ENCODE results near the gene TMEM200C. TPM values are rescaled to one million over a fixed set of nuclear protein-coding genes. Genes with fewer than 3 reads are reported as not detected.

Gene TMEM200C

DNA sequence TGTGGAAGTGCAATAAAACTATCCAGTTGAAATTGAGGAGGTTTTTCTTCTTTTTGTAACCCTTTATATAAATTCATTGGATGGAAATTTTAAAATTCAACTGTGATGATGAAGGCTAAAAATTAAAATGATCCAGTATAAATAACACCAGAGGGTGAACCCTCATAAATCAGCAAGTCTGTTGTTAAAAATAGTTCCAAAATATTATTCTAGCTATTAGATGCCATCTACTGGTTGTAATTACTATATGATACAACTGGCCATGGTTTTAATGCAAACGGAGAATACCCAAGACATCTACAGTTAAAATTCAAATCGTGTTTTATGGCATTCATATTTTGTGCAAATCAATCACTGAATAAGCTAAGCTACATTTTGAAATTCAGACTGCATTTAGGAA lies 53.8 kb downstream of the TMEM200C start:
- H2BK5ac ChIP-seq (ENCODE audit: low read length): no peak overlapping the region
- no peak overlapping the region for H3K18ac ChIP-seq (ENCODE audit: low read length)
- WGBS (ENCODE audit: extremely low coverage, insufficient coverage, low lambda C conversion rate): no CpG with 5 or more reads among the region's 2 CpGs
- DNase-seq: no peak
- no peaks in the 10 kb centered on the region for H3K79me2 ChIP-seq (ENCODE audit: control insufficient read depth, insufficient read depth, low read length)
- no peaks in the 10 kb centered on the region for H3K4me1 ChIP-seq (ENCODE audit: control insufficient read depth, low read depth, low read length)
- no peaks in the 10 kb centered on the region for H3K79me1 ChIP-seq (ENCODE audit: low read length)
- H3K27me3 ChIP-seq (ENCODE audit: insufficient read depth, low read length, poor library complexity): no peaks in the 10 kb centered on the region
- no peak overlapping the region for H3K27ac ChIP-seq (ENCODE audit: low read depth, low read length)
- H3K23ac ChIP-seq (ENCODE audit: low read length): no peak overlapping the region
- H2AK5ac ChIP-seq (ENCODE audit: low read length): no peak overlapping the region
- H4K5ac ChIP-seq (ENCODE audit: low read length): no peak overlapping the region
- H3K56ac ChIP-seq (ENCODE audit: low read length): no peak overlapping the region
- H3K36me3 ChIP-seq (ENCODE audit: control insufficient read depth, insufficient read depth, low read length): no peaks in the 10 kb centered on the region
- no peak overlapping the region for H3K4me2 ChIP-seq (ENCODE audit: low read length)
- H2BK120ac ChIP-seq (ENCODE audit: low read depth, low read length): no peak overlapping the region
- no peak overlapping the region for H4K8ac ChIP-seq (ENCODE audit: low read depth, low read length)
- H3K4me3 ChIP-seq (ENCODE audit: low read length): no peak overlapping the region
- H3K4ac ChIP-seq (ENCODE audit: low read depth, low read length): no peak overlapping the region
- H3K9ac ChIP-seq (ENCODE audit: low read length): no peak overlapping the region
- no peak overlapping the region for H2BK15ac ChIP-seq (replicated peaks; ENCODE audit: low read depth)

GRCh38 chr18:5840547-5840946 lies 54.8 kb downstream of the TMEM200C start:
- Histone ChIP-seq H3K9ac (ENCODE audit: low read length) (no peak overlapping the region), H4K5ac (ENCODE audit: low read length) (no peak overlapping the region), H3K79me2 (ENCODE audit: control insufficient read depth, insufficient read depth, low read length) (no peaks in the 10 kb centered on the region), H3K4me1 (ENCODE audit: control insufficient read depth, low read depth, low read length) (no peaks in the 10 kb centered on the region), H3K18ac (ENCODE audit: low read length) (no peak overlapping the region), H3K23ac (ENCODE audit: low read length) (no peak overlapping the region), H3K4me2 (ENCODE audit: low read length) (no peak overlapping the region), H3K79me1 (ENCODE audit: low read length) (no peaks in the 10 kb centered on the region), H3K27me3 (ENCODE audit: insufficient read depth, low read length, poor library complexity) (no peaks in the 10 kb centered on the region), H3K56ac (ENCODE audit: low read length) (no peak overlapping the region), H3K27ac (ENCODE audit: low read depth, low read length) (no peak overlapping the region), H2AK5ac (ENCODE audit: low read length) (no peak overlapping the region), H2BK120ac (ENCODE audit: low read depth, low read length) (no peak overlapping the region), H4K8ac (ENCODE audit: low read depth, low read length) (no peak overlapping the region), H3K36me3 (ENCODE audit: control insufficient read depth, insufficient read depth, low read length) (no peaks in the 10 kb centered on the region), H2BK15ac (replicated peaks; ENCODE audit: low read depth) (no peak overlapping the region), H3K4ac (ENCODE audit: low read depth, low read length) (no peak overlapping the region), H3K4me3 (ENCODE audit: low read length) (no peak overlapping the region), H2BK5ac (ENCODE audit: low read length) (no peak overlapping the region)
- DNase-seq: no peak
- no CpG with 5 or more reads among the region's 4 CpGs for WGBS (ENCODE audit: extremely low coverage, insufficient coverage, low lambda C conversion rate)

DNA sequence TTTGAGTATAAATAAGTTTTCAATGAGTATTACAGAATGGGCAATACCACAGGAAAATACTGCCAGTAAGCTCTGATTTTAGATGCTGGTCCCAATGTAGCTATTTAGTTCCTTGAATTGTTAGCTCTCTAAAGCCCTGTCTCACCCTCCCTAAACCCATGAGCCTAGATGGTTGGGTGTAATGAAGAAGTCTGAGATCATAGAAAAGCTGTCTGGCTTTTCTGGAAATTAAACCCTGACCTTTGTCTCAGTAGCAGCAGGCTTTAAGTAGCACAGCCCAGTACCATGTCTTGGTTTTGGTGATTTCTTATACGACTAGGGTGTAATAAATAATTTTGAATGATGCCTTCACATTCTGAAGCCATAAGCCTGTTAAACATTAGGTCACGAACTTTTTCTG lies 55.3 kb downstream of the TMEM200C start:
- no CpG with 5 or more reads among the region's 2 CpGs for WGBS (ENCODE audit: extremely low coverage, insufficient coverage, low lambda C conversion rate)
- H2BK120ac ChIP-seq (ENCODE audit: low read depth, low read length): no peak overlapping the region

DNA sequence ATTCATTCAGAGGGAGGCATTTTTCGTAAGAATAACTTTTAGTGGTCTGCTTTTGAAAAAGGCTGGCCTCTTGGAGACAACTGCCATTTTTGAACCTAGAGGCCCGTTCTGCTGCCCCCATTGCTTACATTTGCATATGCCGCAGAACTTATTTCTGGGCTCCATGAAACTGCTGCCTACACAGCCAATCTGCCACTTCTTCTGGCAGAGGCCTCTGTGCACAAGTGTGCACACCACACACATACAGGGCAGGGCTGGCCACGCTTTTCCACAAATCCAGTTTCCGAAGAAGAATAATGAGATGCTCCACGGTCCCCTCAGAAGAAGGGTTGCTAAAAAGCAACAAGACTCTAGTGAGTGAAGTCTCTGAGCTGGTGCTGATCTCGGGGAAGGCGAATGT lies 56.2 kb downstream of the TMEM200C start:
- Histone ChIP-seq H2BK120ac (ENCODE audit: low read depth, low read length) (no peak overlapping the region), H3K27ac (ENCODE audit: low read depth, low read length) (no peak overlapping the region), H4K8ac (ENCODE audit: low read depth, low read length) (no peak overlapping the region), H3K79me2 (ENCODE audit: control insufficient read depth, insufficient read depth, low read length) (no peaks in the 10 kb centered on the region), H3K4ac (ENCODE audit: low read depth, low read length) (no peak overlapping the region), H3K79me1 (ENCODE audit: low read length) (no peaks in the 10 kb centered on the region), H3K18ac (ENCODE audit: low read length) (no peak overlapping the region), H2AK5ac (ENCODE audit: low read length) (no peak overlapping the region), H3K36me3 (ENCODE audit: control insufficient read depth, insufficient read depth, low read length) (no peaks in the 10 kb centered on the region), H3K4me3 (ENCODE audit: low read length) (no peak overlapping the region), H3K9ac (ENCODE audit: low read length) (no peak overlapping the region), H4K5ac (ENCODE audit: low read length) (no peak overlapping the region), H3K4me2 (ENCODE audit: low read length) (no peak overlapping the region), H3K23ac (ENCODE audit: low read length) (no peak overlapping the region), H3K27me3 (ENCODE audit: insufficient read depth, low read length, poor library complexity) (no peaks in the 10 kb centered on the region), H3K56ac (ENCODE audit: low read length) (no peak overlapping the region), H3K4me1 (ENCODE audit: control insufficient read depth, low read depth, low read length) (peaks cover 2% of the 10 kb centered on the region), H2BK5ac (ENCODE audit: low read length) (no peak overlapping the region), H2BK15ac (replicated peaks; ENCODE audit: low read depth) (no peak overlapping the region)
- no peak for DNase-seq
- WGBS (ENCODE audit: extremely low coverage, insufficient coverage, low lambda C conversion rate): no CpG with 5 or more reads among the region's 8 CpGs

More for the DNA sequence above, 55.3 kb downstream of the TMEM200C start:
- no peak overlapping the region for H4K8ac ChIP-seq (ENCODE audit: low read depth, low read length)
- H3K4me1 ChIP-seq (ENCODE audit: control insufficient read depth, low read depth, low read length): no peaks in the 10 kb centered on the region
- H2AK5ac ChIP-seq (ENCODE audit: low read length): no peak overlapping the region
- H3K4ac ChIP-seq (ENCODE audit: low read depth, low read length): no peak overlapping the region
- H3K4me3 ChIP-seq (ENCODE audit: low read length): no peak overlapping the region
- no peaks in the 10 kb centered on the region for H3K79me2 ChIP-seq (ENCODE audit: control insufficient read depth, insufficient read depth, low read length)
- no peak overlapping the region for H3K4me2 ChIP-seq (ENCODE audit: low read length)
- H3K18ac ChIP-seq (ENCODE audit: low read length): no peak overlapping the region
- no peaks in the 10 kb centered on the region for H3K79me1 ChIP-seq (ENCODE audit: low read length)
- no peak for DNase-seq
- H3K56ac ChIP-seq (ENCODE audit: low read length): no peak overlapping the region
- no peak overlapping the region for H2BK5ac ChIP-seq (ENCODE audit: low read length)
- H3K9ac ChIP-seq (ENCODE audit: low read length): no peak overlapping the region
- no peak overlapping the region for H3K23ac ChIP-seq (ENCODE audit: low read length)
- H2BK15ac ChIP-seq (replicated peaks; ENCODE audit: low read depth): no peak overlapping the region
- no peak overlapping the region for H3K27ac ChIP-seq (ENCODE audit: low read depth, low read length)
- H3K27me3 ChIP-seq (ENCODE audit: insufficient read depth, low read length, poor library complexity): no peaks in the 10 kb centered on the region
- H3K36me3 ChIP-seq (ENCODE audit: control insufficient read depth, insufficient read depth, low read length): no peaks in the 10 kb centered on the region
- no peak overlapping the region for H4K5ac ChIP-seq (ENCODE audit: low read length)

Small RNAs within 50 kb of the gene (small RNA-seq; reads per million reads assigned to genes)
- not detected for gene MIR3976 (ENCODE audit: insufficient read depth)
